B cell (primary cell): ENCODE data around the gene VWA3B. TPM values are rescaled to one million over a fixed set of nuclear protein-coding genes. Genes with fewer than 3 reads are reported as not detected.

ENCODE experiments used
- ATAC-seq: fragments of 200-7000 bp; cut with Tn5 transposase; one replicate; pipeline ENCODE4 v1.10.0; 2021; ENCODE audit warnings: low read depth, mild to moderate bottlenecking, moderate number of reproducible peaks, moderate library complexity
- CTCF ChIA-PET: fragments of 350-600 bp; sonication (Branson Sonifier 250); formaldehyde crosslinking; loops from one replicate; lab custom pipeline; 2021; ENCODE audit warnings: antibody characterized with exemption, inconsistent platforms; lab: Charles Lee
- POLR2A ChIA-PET: fragments of 350-600 bp; sonication (Branson Sonifier 250); formaldehyde crosslinking; loops from one replicate; lab custom pipeline; 2021; ENCODE audit warnings: antibody characterized with exemption; lab: Charles Lee
- DNase-seq: peaks from one replicate; pipeline ENCODE4 v3.0.0; 2013
- H2AFZ ChIP-seq: 2 replicates; pipeline ENCODE4 v1.6.1; 2012; ENCODE audit warnings: mild to moderate bottlenecking, low read depth, low read length; ENCODE audit not compliant: insufficient read depth, poor library complexity, severe bottlenecking
- H3K27ac ChIP-seq, 2 donors: 1 replicate in 1 of 2; 2 replicates in 1 of 2; pipeline ENCODE4 v1.5.1; 2012 to 2013; ENCODE audit warnings: low read length in 2 of 2, mild to moderate bottlenecking in 2 of 2, moderate library complexity in 1 of 2
- H3K27me3 ChIP-seq, 4 experiments: fragments of 200-600 bp in 1 of 4; sonication (generic) in 1 of 4; replicated peaks in 1 of 4; 1 replicate in 2 of 4; 2 replicates in 2 of 4; pipeline versions ENCODE4 v1.6.1 to v1.7.0; 2013 to 2016; ENCODE audit warnings: low read length in 3 of 4, mild to moderate bottlenecking in 2 of 4, mixed read lengths in 1 of 4, moderate library complexity in 1 of 4; ENCODE audit not compliant: insufficient read depth in 4 of 4, control insufficient read depth in 3 of 4; ENCODE audit errors: control extremely low read depth in 1 of 4
- H3K36me3 ChIP-seq, 2 experiments: replicated peaks in 1 of 2; 1 replicate in 1 of 2; 2 replicates in 1 of 2; pipeline versions ENCODE4 v1.6.1 to v1.7.1; 2013; ENCODE audit warnings: low read length in 1 of 2; ENCODE audit not compliant: insufficient read depth in 2 of 2, control insufficient read depth in 1 of 2; ENCODE audit errors: control extremely low read depth in 1 of 2, extremely low read depth in 1 of 2
- H3K4me1 ChIP-seq, 2 donors: fragments of 200-600 bp in 1 of 2; sonication (generic) in 1 of 2; 1 replicate in 1 of 2; 2 replicates in 1 of 2; pipeline versions ENCODE4 v1.5.1 to v1.6.1; 2013 to 2017; ENCODE audit warnings: low read length in 2 of 2; ENCODE audit not compliant: control insufficient read depth in 2 of 2, insufficient read depth in 2 of 2
- H3K4me2 ChIP-seq: replicated peaks from 2 replicates; pipeline ENCODE3; 2012; ENCODE audit warnings: mild to moderate bottlenecking, low read depth, low read length; ENCODE audit not compliant: poor library complexity, severe bottlenecking
- H3K4me3 ChIP-seq, 5 experiments: fragments of 200-600 bp in 1 of 5; sonication (generic) in 1 of 5; 1 replicate in 3 of 5; 2 replicates in 2 of 5; pipeline versions ENCODE4 v1.5.1 to v1.7.0; 2011 to 2016; ENCODE audit warnings: low read length in 4 of 5, mild to moderate bottlenecking in 4 of 5, low read depth in 2 of 5, control low read depth in 1 of 5, moderate library complexity in 1 of 5; ENCODE audit not compliant: insufficient read depth in 1 of 5; ENCODE audit errors: control extremely low read depth in 1 of 5, extremely low read depth in 1 of 5
- H3K79me2 ChIP-seq: fragments of 200-600 bp; sonication (generic); one replicate; pipeline ENCODE4 v1.6.0; 2016; ENCODE audit warnings: low read length; ENCODE audit not compliant: control insufficient read depth, insufficient read depth
- H3K9ac ChIP-seq: fragments of 200-600 bp; sonication (generic); 2 replicates; pipeline ENCODE4 v1.6.1; 2017; ENCODE audit warnings: mild to moderate bottlenecking, low read length, moderate library complexity
- H3K9me3 ChIP-seq, 3 donors: one replicate each; pipeline versions ENCODE4 v1.6.1 to v1.7.1; 2013; ENCODE audit warnings: low read length in 2 of 3; ENCODE audit not compliant: control insufficient read depth in 2 of 3, insufficient read depth in 1 of 3; ENCODE audit errors: control extremely low read depth in 1 of 3
- H4K20me1 ChIP-seq: 2 replicates; pipeline ENCODE4 v1.6.0; 2012; ENCODE audit warnings: mild to moderate bottlenecking, low read length; ENCODE audit not compliant: insufficient read depth, control insufficient read depth, poor library complexity, severe bottlenecking
- H3K27ac Mint-ChIP-seq: one replicate; pipeline ENCODE4 v1.8.0; 2021; ENCODE audit warnings: mixed read lengths
- H3K27me3 Mint-ChIP-seq: one replicate; pipeline ENCODE4 v1.8.0; 2021; ENCODE audit warnings: mixed read lengths
- H3K4me1 Mint-ChIP-seq: one replicate; pipeline ENCODE4 v1.8.0; 2021; ENCODE audit warnings: mixed read lengths
- H3K4me3 Mint-ChIP-seq: one replicate; pipeline ENCODE4 v1.8.0; 2021; ENCODE audit warnings: mixed read lengths
- H3K9me3 Mint-ChIP-seq: one replicate; pipeline ENCODE4 v1.8.0; 2022; ENCODE audit warnings: mixed read lengths; ENCODE audit not compliant: insufficient read depth
- EZH2 ChIP-seq: IDR thresholded peaks from 2 replicates; pipeline ENCODE4 v1.6.1; 2012; ENCODE audit warnings: borderline replicate concordance, low read depth, mild to moderate bottlenecking, moderate library complexity, low read length; ENCODE audit not compliant: insufficient read depth, poor library complexity, severe bottlenecking
- WGBS: methylation state at CpG from one replicate; pipeline ENCODE4 v1.1.5; 2013; ENCODE audit warnings: missing lambda C conversion rate; ENCODE audit not compliant: insufficient coverage; 5-methylcytosine and 5-hydroxymethylcytosine counted together
- intact Hi-C: fragments of 100-400 bp; cut with micrococcal nuclease; formaldehyde crosslinking; loops from one replicate; pipeline ENCODE4 v1.10.0; 2022
- polyA plus RNA-seq: library from polyadenylated mRNA; depleted of rRNA; stranded (reverse); fragments of >200 nt; gene quantifications from 2 replicates; pipeline ENCODE4 v1.2.3, GENCODE V29; 2012
- total RNA-seq, 2 donors: library from RNA; stranded (reverse); fragments of 120-200 nt in 1 of 2; gene quantifications; 1 replicate in 1 of 2; 2 replicates in 1 of 2; pipeline versions ENCODE4 v1.2.3 to v1.2.4, GENCODE V29; 2013 to 2022
- TF ChIP-seq, protein P1 (sequence below): fragments of 200-600 bp; IDR thresholded peaks from one replicate; pipeline ENCODE4 v1.8.0; 2022; ENCODE audit warnings: antibody characterized with exemption, mild to moderate bottlenecking

The VWA3B gene
- total and polyA plus RNA-seq, 2 donors (not counting 1 experiment from before 2014, with no cell fraction given): not detected

DNA sequence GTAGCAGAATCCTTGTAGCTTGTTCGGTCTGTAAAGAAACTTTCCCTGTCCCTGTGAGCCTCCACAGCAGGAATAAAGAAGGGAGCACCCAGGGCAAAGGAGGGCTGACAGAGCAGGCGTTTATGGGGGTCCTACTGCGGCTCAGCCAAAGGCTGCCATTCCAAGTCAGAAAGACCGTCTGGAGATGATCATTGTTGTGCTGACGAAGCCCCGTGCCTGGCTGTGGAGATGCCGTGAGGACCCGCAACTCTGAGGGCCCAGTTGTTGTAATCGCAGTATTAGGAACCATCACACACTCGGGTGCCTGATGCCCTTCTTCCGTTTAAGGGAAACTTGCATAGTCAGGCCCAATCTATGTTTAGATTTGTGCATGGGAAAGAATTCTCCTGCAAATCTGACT lies 16.9 kb upstream of the VWA3B start:
- no peak overlapping the region for H3K4me3 ChIP-seq
- 94% methylated on average over 11 of the region's 11 CpGs for WGBS
- H3K9me3 ChIP-seq: peaks cover 0 to 3% (median 0%) of the 10 kb centered on the region in 3 donors
- H3K27me3 ChIP-seq: no peaks in the 10 kb centered on the region
- H3K4me3 Mint-ChIP-seq: no peak overlapping the region
- CTCF ChIA-PET: interaction anchor here (0.7 kb wide), 1 partner anchor 10 kb away, joined by 3 read pairs; no protein-coding TSS in a partner anchor
- no peaks in the 10 kb centered on the region for H4K20me1 ChIP-seq
- H3K4me1 ChIP-seq: no peaks in the 10 kb centered on the region
- H3K4me1 Mint-ChIP-seq: no peaks in the 10 kb centered on the region
- H3K9me3 Mint-ChIP-seq: no peaks in the 10 kb centered on the region
- DNase-seq (no peak), ATAC-seq (no peak)
- no peak overlapping the region for H3K27ac ChIP-seq
- H3K36me3 ChIP-seq: no peaks in the 10 kb centered on the region
- TF ChIP-seq, protein P1, sequence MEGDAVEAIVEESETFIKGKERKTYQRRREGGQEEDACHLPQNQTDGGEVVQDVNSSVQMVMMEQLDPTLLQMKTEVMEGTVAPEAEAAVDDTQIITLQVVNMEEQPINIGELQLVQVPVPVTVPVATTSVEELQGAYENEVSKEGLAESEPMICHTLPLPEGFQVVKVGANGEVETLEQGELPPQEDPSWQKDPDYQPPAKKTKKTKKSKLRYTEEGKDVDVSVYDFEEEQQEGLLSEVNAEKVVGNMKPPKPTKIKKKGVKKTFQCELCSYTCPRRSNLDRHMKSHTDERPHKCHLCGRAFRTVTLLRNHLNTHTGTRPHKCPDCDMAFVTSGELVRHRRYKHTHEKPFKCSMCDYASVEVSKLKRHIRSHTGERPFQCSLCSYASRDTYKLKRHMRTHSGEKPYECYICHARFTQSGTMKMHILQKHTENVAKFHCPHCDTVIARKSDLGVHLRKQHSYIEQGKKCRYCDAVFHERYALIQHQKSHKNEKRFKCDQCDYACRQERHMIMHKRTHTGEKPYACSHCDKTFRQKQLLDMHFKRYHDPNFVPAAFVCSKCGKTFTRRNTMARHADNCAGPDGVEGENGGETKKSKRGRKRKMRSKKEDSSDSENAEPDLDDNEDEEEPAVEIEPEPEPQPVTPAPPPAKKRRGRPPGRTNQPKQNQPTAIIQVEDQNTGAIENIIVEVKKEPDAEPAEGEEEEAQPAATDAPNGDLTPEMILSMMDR: no peak
- TF ChIP-seq EZH2: no peak
- intact Hi-C loops: no loop called here
- H3K79me2 ChIP-seq: no peaks in the 10 kb centered on the region
- H3K9ac ChIP-seq: no peak overlapping the region
- POLR2A ChIA-PET: no interaction called here
- no peak overlapping the region for H3K27ac Mint-ChIP-seq
- no peak overlapping the region for H2AFZ ChIP-seq
- H3K27me3 Mint-ChIP-seq: no peaks in the 10 kb centered on the region
- no peak overlapping the region for H3K4me2 ChIP-seq

DNA sequence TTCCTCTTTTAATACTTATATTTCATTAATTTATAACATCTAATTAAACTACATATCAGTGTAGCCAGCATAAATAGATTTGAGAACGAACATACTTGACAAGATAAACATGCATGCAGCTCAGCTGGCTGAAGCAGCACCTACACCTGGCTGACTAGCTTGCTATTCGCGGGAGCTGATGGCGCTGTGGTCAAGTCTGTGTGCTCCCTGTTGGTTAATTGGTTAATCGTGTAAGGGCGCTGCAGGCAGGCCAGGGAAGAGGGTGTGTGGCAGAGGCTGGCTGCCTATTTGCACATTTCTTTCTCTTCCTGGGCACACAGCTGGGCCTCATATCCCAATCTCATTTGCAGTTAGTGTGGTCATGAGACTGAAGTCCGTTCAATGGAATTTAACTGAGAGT lies 14.5 kb upstream of the VWA3B start:
- POLR2A ChIA-PET: no interaction called here
- WGBS: 98% methylated on average over 6 of the region's 7 CpGs
- intact Hi-C loops: no loop called here

More for the DNA sequence above, 14.5 kb upstream of the VWA3B start:
- no peak for ATAC-seq
- no peak for DNase-seq
- H3K27me3 Mint-ChIP-seq: no peaks in the 10 kb centered on the region
- Histone ChIP-seq H4K20me1 (no peaks in the 10 kb centered on the region), H3K4me1 (no peaks in the 10 kb centered on the region), H3K4me2 (no peak overlapping the region), H3K9me3 (peaks cover 0 to 3% (median 0%) of the 10 kb centered on the region in 3 donors), H3K79me2 (no peaks in the 10 kb centered on the region), H3K27ac (no peak overlapping the region), H3K9ac (no peak overlapping the region), H3K27me3 (no peaks in the 10 kb centered on the region), H3K4me3 (no peak overlapping the region), H3K36me3 (no peaks in the 10 kb centered on the region), H2AFZ (no peak overlapping the region)
- H3K4me1 Mint-ChIP-seq: no peaks in the 10 kb centered on the region
- CTCF ChIA-PET: no interaction called here
- H3K9me3 Mint-ChIP-seq: no peaks in the 10 kb centered on the region
- no peak overlapping the region for H3K27ac Mint-ChIP-seq
- H3K4me3 Mint-ChIP-seq: no peak overlapping the region
- TF ChIP-seq, protein P1: no peak
- TF ChIP-seq EZH2: no peak
